ENCODE data around the gene HSPH1.

HSPH1 gene

GRCh38 chr13:31175847-31176532, 14.3 kb upstream of the HSPH1 start:
- DNase-seq, result peak; percentile 40

- DNase-seq, result no peak
Observed at GRCh38 chr13:31174018-31174417, 12.3 kb upstream of the HSPH1 start.

DNA sequence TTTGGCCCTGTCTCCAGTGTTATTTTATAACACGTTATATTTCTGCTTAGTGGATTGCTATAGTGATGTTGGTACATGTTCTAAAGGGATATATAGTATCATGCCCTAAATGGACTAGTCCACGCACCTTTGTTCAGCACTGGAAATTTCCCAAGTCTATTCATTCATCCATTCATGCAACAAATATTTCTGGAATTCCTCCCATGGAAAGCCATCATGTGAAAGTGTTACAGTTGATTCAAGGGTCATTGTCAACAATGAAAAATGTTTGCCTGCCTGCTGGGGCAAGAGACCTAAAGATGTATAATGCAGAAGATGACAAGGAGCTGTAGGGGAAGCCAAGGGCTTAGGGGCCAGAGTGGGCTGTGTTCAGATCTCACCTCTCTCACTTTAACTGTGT, 10.8 kb upstream of the HSPH1 start:
- no peak for DNase-seq

- DNase-seq, result no peak
Observed at GRCh38 chr13:31172001-31172400, 10.3 kb upstream of the HSPH1 start.

DNA sequence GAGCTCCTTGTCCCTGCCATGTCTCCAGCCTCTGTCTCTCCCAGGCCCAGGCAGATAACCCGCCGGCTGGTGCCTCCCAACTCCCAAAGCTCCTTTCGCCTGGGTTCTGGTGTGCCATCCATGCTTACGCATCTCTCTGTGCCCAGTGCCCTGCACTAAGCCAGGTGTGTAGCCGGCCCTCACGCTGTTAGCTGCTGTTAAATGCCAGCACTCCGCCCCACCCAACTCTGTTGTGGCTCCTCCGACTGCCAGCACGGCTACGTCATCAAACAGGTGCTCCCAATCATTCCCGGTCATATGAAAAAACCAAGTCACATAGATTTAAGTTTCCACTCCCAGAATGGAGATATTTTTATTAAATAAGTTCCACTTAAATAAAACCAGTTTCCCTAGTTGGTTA, 7.0 kb upstream of the HSPH1 start:
- DNase-seq, result no peak

- DNase-seq, result no peak
Observed at GRCh38 chr13:31168166-31168565, 6.5 kb upstream of the HSPH1 start.

GRCh38 chr13:31167490-31167889, 5.8 kb upstream of the HSPH1 start:
- DNase-seq, result no peak

DNA sequence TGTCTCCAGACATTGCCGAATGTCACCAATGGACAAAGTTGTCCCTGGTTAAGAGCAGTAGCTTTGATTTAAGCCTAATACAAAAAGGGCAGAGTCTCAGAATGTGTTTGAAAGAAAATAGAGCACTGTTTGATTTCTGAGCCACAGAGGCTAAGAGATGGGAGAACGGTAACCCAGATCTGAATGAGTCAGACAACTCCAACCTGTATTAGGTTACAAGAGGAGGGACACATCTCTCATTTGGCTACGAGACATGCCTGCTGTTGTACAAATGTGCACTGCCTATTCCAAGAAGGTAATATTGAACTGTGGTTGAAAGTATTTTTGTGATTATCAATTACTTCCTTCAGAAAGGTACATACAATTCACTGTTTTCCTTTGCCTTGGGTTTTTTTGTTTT, 4.9 kb upstream of the HSPH1 start:
- no peak for DNase-seq

DNA sequence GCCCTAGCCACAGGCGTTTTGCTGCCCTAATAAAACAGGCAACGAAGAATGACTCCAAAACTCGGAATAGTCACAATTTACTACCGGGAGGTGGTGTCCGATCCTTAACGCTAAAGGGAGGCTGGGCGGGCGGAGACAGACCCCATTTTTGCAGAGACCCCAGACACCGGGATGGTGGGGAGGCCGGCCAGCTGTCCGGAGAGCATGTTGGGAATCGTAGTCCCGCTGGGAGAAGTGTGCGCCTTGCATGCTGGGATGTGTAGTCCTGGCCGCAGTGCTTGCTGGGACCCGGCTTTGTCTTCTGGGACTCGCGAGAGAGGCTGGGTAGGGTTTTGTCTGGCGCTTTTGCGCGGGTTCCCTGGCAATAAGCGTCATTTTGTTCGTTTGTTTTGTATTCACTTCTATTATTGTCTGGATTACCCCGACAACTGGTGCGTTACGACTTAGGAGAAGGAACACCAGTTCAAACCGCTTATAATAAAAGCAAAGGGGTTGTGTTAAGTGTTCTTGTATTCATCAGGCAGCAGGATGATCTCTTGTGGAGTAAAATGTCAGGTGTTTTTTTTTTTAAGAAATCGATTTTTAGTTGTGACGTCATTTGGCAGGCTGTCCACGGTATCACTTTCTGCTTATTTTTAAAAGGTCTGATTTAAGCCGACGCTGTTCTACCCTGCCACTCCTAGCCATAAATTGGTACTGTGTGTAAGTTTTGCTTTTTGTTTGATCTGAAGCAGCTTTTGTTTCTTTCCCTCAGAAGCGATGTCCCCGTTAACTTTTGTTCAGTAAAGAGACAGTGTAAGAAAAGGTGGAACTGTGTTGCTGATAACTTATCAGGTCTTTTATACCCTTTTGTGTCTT, 676 bp upstream of the HSPH1 start:
- DNase-seq, result peak; percentile 99

DNA sequence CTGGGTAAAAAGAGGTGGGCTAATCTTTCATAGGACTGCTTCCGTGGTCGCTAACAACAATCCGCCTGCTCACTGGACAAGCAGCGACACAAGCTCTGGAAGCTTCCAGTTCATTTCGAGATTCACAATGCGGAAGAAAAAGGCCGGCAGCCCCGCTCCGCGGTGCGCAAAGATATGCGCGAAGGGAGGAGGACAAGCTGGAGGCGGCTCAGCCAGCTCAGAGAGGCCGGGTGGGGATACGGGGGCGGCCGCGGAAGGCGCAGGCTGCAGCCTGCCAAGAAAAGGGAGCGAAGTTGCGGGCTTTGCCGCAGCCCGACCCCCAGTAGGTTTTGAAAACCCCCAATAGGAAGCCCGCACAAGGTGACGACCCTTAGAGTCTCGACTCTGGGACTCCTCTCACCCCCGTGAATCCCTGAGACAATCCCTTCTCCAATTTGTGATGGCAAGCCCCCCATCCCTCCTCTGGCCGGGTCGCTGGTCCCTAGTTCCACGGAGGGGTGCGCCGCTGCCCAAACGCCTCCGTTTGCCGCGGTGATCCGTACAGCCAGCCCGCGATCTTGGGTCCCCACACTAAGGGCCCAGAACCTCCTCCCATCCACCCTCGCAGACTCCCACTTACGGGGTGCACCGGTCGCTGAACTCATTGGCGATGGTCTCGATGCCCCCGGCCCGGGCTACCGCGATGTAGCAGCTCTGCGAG, 697 bp downstream of the HSPH1 start:
- peak; percentile 86 for DNase-seq

DNA sequence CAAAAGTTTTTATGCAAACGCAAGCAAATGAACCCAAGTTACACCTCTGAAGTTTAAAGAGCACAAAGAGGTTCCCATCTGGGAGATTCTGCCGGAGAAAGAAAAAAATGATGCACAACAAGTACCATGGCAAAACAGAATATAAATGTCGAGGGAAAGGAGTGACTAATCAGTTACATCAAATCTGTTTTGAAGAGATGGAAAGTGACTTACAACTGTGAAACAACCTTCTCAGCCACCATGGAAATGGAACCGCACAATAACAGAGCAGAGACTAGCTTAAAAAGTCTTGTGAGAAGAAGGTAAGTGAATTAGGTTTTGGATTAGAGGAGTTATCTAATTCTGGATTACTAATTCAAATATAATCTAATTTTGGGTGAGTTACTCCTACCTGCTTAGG, 2.4 kb downstream of the HSPH1 start:
- no peak for DNase-seq

- DNase-seq, result no peak
Observed at GRCh38 chr13:31154939-31155338, 6.8 kb downstream of the HSPH1 start.

GRCh38 chr13:31151837-31152236, 9.9 kb downstream of the HSPH1 start:
- no peak for DNase-seq

DNA sequence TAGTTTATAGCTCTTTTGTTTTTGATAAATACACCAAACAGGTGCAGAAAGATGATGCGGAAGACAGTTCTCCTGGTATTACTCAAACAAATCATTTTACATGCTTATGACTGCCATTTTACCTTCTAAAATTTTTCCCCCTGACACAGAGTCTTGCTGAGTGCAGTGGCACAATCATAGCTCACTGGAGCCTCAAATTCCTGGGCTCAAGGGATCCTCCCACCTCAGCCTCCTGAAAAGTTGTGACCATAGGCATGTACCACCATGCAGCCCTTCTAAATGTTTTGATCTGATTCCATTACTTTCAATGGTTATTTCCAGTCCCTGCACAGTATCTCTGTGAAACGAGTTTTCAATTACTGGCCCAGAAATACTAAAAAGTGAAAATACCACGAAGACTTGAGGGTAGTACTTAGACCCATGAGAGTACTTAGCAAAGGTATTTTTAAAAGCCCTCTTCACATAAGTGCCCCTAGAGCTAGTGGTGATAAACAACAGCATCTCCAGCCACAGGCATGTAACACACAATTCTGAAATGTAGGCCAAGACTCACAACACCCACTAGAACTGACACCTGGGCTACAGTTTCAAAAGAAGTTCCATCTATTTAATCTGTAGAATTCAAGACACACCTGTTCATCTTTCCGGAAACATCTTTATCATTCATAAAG, 11.3 kb downstream of the HSPH1 start:
- no peak for DNase-seq

- no peak for DNase-seq
Observed at GRCh38 chr13:31149604-31150003, 12.1 kb downstream of the HSPH1 start.

DNA sequence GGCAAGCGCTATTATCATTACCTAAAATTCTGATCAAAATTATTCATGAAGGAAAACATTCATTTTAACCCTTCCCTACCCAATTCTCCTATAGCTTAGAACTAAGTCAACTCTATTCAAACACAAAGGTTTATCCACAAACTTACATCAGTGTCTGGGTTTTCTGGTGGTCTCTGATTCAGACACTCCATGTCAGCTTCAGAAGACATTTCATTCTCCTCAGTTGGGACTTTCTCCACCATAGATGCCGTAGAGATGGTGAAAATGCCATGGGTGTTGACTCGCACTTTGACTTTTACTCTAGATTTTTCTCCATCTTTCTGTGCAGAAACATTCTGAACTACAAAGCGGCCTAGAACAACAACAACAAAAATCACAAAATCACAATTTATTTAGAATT, 16.3 kb downstream of the HSPH1 start:
- no peak for DNase-seq

- DNase-seq, result no peak
Observed at GRCh38 chr13:31138515-31138914, 23.2 kb downstream of the HSPH1 start.

DNA sequence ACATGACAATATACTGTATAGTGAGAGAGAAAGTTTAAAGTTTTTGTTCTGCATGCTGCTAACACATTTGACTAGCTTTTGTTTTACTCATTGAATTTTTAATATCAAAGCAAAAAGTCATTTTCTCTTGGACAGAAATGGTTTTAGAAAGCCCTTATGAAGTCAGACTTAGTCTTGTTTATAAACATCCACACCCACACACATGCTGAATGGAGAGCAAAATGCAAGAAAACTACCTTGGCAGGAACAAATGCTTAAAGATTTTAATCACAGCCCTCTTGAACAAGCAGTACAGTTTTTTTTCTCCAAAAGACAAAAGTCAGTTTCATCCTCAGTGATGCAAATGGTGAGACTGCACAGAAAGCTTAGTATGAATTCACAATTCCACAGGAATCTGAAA, 25.0 kb downstream of the HSPH1 start:
- no peak for DNase-seq

DNA sequence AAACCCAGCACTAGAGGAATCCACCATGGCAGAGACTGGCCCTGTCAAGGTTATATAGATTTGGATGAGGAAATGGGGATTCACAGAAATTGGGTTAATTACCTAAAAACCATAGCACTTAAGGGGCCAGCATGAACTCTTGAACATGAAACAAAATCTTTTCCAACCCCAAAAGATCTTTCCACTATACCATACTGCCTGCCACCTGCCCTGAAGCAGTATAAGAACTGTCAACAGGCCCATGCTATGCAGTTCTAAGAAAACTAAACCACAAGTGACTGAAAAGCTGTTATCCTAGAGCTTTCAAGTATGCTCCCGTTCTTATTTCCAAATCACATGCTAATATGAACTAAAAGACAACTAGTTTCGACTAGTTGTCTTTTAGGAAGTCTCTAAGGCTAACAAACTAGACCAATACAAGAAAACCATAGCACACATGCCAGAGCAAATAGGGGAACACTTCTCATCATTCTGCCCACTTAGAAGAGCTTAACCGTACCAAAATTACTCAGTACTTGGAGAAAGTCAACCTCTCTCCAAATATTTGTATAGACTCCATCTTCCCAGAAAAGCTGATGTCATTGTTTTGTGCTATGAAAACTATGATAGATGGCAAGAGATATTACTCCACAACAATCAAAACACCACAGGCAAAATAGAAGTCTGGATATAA, 27.5 kb downstream of the HSPH1 start:
- DNase-seq, result no peak

GRCh38 chr13:31133621-31134020, 28.1 kb downstream of the HSPH1 start:
- DNase-seq, result no peak

- DNase-seq, result no peak
Observed at GRCh38 chr13:31131470-31131961, 30.2 kb downstream of the HSPH1 start.

DNA sequence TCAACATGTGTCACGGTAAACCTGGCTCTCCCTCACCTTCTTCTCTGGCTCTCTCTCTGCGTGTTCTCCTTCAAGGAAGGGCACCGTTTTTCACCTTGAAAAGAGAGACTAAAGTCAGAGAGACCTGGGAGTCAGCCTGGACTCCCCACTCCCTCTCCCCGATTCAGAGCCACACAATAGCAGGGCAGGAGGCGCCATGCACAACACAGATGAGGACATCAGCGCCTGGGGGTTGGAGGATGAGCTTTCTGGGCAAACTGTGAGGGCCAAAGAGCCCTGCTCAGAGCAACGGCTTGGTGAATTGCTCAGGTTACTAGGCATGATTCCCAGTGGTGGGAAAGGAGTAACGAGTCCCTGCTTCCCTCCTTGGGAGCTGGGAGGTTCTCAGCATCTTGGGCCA, 32.3 kb downstream of the HSPH1 start:
- no peak for DNase-seq

GRCh38 chr13:31124204-31124603, 37.5 kb downstream of the HSPH1 start:
- no peak for DNase-seq

Measured in femur (tissue), 1 donor.